ENCODE data around the gene UNC93B1.
"Not testable (repeated sequence)": the region's sequence is repeated elsewhere in the genome, so short reads cannot be mapped to it uniquely, and the experiment has no call there.

- not testable (repeated sequence) for TF ChIP-seq EZH2 (IDR thresholded peaks at IDR 0.05; ENCODE audit: borderline replicate concordance, low read depth, low read length, poor library complexity, severe bottlenecking)
- TF ChIP-seq, protein P1, sequence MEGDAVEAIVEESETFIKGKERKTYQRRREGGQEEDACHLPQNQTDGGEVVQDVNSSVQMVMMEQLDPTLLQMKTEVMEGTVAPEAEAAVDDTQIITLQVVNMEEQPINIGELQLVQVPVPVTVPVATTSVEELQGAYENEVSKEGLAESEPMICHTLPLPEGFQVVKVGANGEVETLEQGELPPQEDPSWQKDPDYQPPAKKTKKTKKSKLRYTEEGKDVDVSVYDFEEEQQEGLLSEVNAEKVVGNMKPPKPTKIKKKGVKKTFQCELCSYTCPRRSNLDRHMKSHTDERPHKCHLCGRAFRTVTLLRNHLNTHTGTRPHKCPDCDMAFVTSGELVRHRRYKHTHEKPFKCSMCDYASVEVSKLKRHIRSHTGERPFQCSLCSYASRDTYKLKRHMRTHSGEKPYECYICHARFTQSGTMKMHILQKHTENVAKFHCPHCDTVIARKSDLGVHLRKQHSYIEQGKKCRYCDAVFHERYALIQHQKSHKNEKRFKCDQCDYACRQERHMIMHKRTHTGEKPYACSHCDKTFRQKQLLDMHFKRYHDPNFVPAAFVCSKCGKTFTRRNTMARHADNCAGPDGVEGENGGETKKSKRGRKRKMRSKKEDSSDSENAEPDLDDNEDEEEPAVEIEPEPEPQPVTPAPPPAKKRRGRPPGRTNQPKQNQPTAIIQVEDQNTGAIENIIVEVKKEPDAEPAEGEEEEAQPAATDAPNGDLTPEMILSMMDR (conservative IDR thresholded peaks at IDR 0.05; ENCODE audit: low read depth, low read length) = not testable (repeated sequence)
Observed at GRCh38 chr11:67994387-67994786, 9.5 kb downstream of the UNC93B1 start.
